Adrenal gland (tissue), 5 donors: ENCODE measurements around the gene LMAN2.

Experiments
- CTCF ChIP-seq, 6 experiments: fragments of 450-650 bp in 4 of 6; fragments of 200-600 bp in 2 of 6; sonication (generic) in 1 of 6; IDR thresholded peaks; 1 replicate in 5 of 6; 2 replicates in 1 of 6; pipeline versions ENCODE4 v1.5.1 to v1.8.0; 2016 to 2021; ENCODE audit warnings: antibody characterized with exemption in 6 of 6, mild to moderate bottlenecking in 2 of 6, moderate library complexity in 1 of 6
- POLR2A ChIP-seq, 2 donors: fragments of 450-650 bp; IDR thresholded peaks; one replicate each; pipeline ENCODE4 v1.6.1; 2017; ENCODE audit warnings: antibody characterized with exemption in 2 of 2, mild to moderate bottlenecking in 2 of 2, moderate library complexity in 1 of 2
- donor health status: DM: no; HTN: no; CAD: no.

DNA sequence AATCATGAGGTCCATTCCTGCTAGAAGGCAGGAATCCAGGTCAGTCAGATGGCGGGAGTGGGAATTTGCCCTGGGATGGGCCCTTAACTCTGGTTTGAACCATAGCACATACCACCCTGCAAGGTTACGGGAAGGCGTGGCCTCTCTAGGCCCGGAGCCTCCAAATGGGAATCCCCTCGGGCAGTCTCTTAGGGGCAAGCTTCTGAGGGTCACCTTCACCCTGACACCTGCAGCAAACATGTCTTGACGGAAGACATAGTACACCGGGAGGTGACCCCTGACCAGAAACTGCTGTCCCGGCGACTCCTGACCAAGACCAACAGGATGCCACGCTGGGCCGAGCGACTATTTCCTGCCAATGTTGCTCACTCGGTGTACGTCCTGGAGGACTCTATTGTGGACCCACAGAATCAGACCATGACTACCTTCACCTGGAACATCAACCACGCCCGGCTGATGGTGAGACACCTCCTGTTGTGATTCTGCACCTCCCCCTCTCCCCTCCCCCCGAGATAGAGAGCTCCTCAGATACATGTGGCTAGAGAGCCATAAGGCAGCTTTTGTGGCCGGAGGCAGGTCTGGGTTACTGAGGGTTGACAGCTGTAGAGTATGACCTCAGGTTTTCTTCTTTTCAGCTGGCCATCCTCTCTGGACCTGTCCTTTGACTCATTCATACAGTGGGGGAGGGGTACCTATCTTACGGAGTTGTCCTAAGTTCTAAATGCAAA lies 46.9 kb downstream of the LMAN2 start:
- TF ChIP-seq CTCF (IDR thresholded peaks at IDR 0.05): no peak
- no peak for TF ChIP-seq POLR2A (IDR thresholded peaks at IDR 0.05)
